GM19238 (cell line): ENCODE data around the gene UQCR11.

Source experiments
- DNase-seq: peaks from one replicate; pipeline ENCODE4 v3.0.0; 2011; ENCODE audit warnings: low spot score; ENCODE audit not compliant: insufficient read length

The UQCR11 gene

DNA sequence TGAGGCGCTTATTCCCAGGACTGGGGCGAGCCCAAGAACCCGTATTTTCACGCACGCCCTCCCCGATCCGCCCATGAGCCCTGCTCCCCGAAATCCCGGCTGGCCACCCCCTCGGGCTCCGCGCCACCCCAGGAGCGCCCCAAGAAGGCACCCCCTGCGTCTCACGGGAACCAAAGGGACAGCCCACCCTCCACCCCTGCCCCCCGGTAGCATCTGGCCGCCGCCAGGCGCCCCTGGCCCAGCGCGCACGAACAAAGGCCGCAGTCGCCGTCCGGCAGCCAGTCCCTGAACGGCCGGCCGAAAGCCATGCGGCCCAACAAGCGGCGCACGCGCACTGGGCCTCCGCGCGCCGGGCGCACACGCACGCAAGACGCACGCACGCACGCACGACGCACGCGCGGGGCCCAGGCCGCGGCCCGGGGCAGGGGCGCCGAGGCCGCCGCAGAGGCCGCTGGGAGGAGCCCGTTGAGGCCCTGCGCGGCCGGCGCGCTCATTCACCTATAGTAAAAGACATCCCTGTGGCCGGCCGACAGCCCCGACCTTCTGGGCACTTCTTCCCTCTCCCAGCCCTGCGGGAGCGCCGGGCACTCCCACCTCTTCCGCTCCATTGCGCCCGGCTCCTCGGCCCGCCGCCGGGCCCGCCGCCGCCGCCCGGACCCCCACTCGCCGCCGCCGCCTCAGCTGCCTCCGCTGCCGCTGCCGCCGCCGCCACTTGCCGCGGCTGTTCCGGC, 13.1 kb downstream of the UQCR11 start:
- peak; percentile 99 for DNase-seq

GRCh38 chr19:1591421-1592023, 13.7 kb downstream of the UQCR11 start:
- no peak for DNase-seq

GRCh38 chr19:1590641-1591397, 14.4 kb downstream of the UQCR11 start:
- peak; percentile 61 for DNase-seq

GRCh38 chr19:1587872-1588271, 17.4 kb downstream of the UQCR11 start:
- no peak for DNase-seq

GRCh38 chr19:1585243-1585580, 20.1 kb downstream of the UQCR11 start:
- DNase-seq, result no peak

- no peak for DNase-seq
Observed at GRCh38 chr19:1584500-1585242, 20.6 kb downstream of the UQCR11 start.

DNA sequence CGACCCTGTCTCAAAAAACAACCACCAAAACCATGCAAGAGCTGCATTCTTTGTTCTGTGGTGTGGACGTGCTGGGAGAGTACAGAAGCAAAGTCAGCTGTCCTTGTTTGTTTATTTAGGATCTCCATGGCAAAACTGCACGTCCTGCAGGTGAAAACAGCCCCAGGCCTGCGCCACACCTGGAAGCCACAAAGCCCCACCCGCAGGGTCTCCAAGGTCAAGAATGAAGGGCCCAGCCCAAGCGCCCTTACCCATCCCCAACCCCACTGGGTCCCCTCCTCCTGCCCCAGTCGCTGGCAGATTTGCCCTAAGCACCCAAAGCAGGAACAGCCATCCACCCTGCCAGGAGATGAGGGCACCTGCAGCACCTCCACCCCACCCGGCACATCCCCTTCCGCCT, 23.1 kb downstream of the UQCR11 start:
- DNase-seq, result no peak

DNA sequence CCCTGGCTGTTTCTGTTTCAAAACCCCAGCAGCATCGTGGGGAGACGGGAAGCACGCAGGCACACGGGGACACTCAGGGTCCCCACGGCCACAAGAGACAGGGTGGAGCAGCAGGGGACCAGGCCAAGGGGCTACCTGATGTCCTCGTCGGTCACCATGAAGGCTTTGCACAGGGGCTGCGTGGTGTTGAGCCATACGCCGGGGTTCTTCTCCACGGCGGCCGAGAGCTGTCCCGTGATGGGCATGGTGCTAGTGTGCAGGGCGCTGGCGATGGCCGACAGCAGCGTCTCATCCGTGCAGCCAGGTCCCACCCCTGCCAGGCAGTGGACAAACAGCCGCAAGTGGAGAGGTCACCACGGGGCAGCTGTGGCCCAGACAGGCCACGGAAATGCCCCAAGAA, 24.3 kb downstream of the UQCR11 start:
- no peak for DNase-seq

DNA sequence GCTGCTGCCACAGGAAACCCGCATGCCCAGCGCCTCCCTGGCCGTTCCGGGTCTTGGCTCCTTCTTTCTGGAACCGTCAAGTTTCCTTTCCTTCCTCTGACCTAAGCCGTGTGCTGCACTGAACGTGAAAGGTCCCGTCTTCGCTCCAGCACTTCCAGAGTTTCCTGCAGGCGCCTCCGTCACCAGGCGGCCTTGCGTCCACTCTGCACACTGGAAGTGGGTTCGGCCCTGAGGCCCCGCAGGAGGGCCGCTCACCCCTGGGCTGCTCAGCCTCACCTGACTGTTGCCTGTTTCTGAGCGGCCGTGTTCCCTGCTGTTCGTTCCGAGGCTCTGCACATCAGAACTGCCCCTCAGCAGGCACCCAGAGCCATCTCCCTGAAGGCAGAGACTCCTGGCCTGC, 24.9 kb downstream of the UQCR11 start:
- no peak for DNase-seq

DNA sequence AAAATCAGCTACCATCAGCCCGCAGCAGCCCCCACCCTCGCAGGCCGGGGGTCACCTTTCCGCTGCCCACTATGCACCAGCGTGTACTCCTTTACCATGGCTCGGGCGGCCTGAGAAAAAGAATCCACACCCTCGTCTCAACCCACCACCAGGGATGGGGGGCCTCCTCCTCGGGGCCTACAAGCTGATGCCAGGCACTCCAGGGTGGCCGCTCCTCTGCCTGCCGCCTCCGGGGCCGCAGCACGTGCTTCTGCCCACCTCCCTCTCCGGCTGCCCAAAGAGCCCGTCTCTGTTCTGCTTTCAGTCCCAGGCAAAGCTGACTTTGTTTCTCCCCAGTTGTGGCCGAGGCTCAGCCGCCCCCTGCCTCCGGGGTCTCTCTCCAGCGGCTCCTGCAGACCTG, 26.0 kb downstream of the UQCR11 start:
- DNase-seq, result no peak

GRCh38 chr19:1577929-1578618, 27.2 kb downstream of the UQCR11 start:
- DNase-seq, result no peak

DNA sequence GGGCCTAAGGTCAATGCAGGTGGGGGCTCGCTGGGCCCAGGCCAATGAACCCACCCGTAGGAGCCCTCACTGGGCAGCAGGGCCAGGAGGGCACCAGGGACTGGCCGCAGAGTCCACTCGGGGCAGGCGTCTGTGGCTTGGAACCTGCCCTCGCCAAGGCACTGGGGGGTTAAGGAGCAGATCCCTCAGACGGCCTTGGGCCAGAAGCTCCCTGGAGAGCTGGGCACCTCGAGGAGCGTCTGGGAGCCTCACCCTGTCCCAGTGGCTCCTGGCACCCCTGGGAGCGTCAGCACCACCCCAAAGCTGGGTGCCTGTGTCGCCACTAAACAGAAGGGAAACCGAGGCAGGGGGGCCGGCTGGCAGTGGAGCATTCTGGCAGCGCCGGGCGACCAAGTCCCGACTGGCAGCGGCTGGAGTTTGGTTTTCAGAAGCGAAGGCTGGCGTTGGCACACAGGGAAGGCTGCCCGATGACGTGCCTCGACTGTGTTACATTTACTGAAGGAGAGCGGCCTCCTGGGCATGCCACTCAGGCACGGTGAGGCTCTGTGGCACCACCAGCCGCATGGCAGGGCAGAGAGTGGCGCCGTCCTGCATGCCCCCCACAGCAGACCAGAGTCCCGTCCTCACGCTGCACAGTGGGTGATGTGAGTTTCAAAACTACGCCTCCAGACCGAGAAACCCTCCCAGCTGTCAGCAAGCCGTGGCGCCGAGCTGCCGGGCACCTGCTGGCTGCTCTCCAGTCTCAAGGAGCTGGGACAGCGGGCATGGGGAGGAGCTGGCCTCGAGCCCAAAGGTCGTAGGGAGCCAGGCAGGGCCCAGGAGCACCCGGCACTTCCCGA, 28.0 kb downstream of the UQCR11 start:
- no peak for DNase-seq

DNA sequence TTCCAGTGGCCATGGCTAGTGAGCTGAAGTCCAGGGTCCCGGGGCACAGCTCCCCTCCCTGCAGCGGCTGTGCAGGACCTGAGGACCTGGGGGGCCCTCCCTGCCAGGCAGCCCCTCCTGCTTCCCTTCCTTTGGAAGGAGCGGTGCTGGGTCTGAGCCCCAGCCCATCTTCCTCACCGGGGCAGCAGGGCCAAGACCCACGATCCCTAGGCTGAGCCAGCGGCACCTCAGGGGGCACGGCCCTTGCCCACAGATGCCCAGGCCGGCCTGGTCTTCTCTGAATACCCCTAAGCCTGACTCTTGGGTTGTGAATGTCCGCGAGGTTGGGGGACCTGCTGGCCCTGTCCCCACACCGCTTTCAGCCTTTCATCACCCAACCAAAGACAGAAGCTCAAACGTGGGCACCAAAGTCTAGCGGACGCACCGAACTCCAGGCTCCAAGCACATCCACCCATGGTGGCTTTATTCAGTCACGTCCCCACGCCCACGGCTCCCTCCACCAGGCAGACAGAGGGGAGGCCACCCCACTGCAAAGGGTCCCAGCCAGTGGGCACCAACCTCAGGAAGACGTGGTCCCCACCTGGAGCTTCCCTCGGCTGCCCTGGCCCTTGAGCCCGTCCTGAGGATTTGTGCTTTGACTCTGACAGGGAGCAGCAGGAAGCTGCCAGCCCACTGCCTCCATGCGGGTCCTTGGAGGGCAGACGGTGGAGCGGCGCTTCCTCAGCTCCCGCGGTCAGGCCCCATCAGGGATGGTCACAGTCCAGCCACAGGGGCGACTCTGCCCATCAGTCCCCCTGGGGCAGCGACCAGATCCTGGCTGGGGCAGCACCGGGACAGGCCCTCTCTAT, 28.8 kb downstream of the UQCR11 start:
- DNase-seq, result no peak

DNA sequence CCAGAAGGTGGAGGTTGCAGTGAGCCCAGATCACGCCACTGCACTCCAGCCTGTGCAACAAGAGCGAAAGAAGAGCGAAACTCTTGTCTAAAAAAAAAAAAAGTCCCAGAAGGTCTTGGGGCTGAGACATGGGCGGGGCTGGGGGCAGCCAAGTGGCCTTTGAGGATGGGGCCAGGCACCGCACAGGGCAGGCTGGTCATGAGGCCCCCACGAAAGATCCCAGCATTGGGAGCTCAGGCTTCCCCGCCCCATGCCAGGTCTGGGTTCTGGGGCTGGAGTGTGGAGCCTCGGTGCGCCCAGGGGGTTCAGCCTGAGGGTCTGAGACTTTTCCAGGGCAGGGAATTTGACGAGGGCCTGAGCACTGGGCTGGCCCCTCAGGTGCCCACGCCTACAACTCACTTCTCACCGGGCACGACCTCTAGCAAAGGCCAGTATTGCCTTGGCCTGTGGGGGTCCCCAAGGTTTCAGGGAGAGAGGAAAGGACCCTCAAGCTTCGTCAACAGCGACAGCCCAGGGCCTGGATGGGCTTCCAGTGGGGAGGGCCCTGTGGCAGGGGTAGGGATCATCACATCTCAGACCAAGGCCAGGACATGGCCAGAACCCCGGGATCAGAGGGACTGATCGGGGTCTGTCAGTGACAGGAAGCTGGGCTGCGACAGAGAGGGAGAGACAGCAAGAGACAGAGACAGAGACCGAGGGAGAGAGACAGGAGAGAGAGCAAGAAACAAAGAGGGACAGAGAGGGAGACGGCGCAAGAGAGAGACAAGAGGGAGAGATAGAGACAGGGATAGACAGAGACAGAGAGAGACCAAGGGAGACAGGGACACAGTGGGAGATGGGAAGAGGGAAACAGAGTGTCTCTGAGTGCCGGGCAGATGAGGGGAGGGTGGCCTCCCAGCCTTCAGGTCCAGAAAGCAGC, 29.7 kb downstream of the UQCR11 start:
- DNase-seq, result no peak

DNA sequence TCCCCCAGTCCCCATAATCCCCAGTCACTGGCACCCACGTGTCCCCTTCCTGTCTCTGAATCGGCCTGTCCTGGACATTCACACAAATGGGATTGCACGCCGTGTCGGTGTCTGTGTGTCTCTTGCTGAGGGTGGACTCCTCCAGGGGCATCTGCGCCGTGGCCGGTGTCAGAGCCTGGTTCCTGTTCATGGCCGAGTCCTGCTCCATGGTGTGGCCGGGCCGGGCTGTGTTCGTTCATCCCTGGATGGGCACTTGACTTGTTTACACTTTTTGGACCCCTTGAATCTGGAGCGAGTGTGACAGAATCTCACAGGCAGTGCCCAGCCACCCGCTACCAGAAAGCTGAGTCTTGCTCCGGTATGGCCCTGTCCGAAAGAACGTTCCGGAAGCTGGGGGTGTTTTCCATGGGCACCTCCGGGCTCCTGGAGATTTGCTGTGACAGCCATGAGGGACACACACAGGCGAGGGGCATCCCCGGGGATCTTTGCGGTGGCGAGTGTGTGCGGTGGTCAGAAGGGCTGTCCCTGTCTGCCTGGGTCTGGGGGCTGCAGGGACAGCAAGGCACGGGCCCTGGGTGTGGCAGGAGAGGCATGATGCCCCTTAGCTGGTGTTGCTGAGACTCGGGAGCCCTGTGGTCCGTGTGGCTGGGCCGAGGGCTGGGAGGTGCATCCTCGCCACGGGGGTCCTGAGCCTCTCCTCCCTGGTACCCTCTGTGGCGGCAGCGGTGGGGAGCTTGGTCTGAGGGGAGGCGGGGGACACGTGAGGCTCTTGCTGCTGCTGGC, 30.7 kb downstream of the UQCR11 start:
- no peak for DNase-seq

DNA sequence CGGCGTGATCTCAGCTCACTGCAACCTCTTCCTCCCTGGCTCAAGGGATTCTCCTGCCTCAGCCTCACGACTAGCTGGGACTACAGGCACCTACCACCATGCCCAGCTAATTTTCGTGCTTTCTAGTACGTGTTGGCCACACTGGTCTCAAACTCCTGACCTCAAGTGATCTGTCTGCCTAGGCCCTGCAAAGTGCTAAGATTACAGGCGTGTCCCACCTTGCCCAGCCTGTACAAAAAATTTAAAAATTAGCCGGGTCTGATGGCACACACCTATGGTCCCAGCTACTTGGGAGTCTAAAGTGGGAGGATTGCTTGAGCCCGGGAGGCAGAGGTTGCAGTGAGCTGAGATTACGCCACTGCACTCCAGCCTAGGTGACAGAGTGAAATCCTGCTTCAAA, 32.5 kb downstream of the UQCR11 start:
- DNase-seq, result no peak

DNA sequence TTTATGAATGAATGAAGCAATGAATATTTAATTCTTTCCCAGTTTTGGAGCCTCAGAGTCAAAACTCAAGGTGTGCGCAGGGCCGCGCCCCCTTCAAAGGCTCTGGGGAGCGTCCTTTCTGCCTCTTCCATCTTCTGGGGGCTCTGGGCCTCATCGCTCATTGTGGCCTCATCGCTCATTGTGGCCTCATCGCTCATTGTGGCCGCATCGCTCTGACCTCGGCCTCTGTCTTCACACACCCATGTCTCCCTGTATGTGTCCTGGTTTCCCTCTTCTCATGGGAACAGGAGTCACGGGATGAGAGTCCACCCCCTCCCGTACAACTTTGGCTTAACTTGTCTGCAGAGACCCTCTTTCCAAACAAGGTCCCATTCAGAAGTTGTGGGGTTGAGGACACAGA, 33.9 kb downstream of the UQCR11 start:
- no peak for DNase-seq

GRCh38 chr19:1570836-1571235, 34.4 kb downstream of the UQCR11 start:
- no peak for DNase-seq
